HepG2 (cell line): ENCODE results near the gene VSIG10L2. TPM values are rescaled to one million over a fixed set of nuclear protein-coding genes. Genes with fewer than 3 reads are reported as not detected.

Experiments used
- ATF1 ChIP-seq: IDR thresholded peaks from 2 replicates; pipeline ENCODE4 v1.6.1; 2016; ENCODE audit warnings: mild to moderate bottlenecking, control low read depth
- ATRX ChIP-seq: sonication (generic); formaldehyde crosslinking; IDR thresholded peaks from 2 replicates; pipeline ENCODE4 v1.4.0; 2020; ENCODE audit warnings: missing genetic modification reagents, borderline replicate concordance
- CAMTA2 ChIP-seq: sonication (generic); formaldehyde crosslinking; IDR thresholded peaks from 2 replicates; pipeline ENCODE4 v1.4.0; 2020; ENCODE audit warnings: mild to moderate bottlenecking, missing genetic modification reagents, borderline replicate concordance
- DDIT3 ChIP-seq: sonication (generic); formaldehyde crosslinking; IDR thresholded peaks from 2 replicates; pipeline ENCODE4 v1.4.0; 2020; ENCODE audit warnings: mild to moderate bottlenecking, missing genetic modification reagents
- HNF4G ChIP-seq, 2 experiments: sonication (generic) in 1 of 2; formaldehyde crosslinking in 1 of 2; IDR thresholded peaks; 2 replicates each; pipeline versions ENCODE4 v1.4.0 to v1.6.1; 2011 to 2020; ENCODE audit warnings: borderline replicate concordance in 2 of 2, low read depth in 2 of 2, mild to moderate bottlenecking in 2 of 2, low read length in 1 of 2, missing genetic modification reagents in 1 of 2, moderate library complexity in 1 of 2
- KDM4B ChIP-seq: sonication (generic); formaldehyde crosslinking; IDR thresholded peaks from 2 replicates; pipeline ENCODE4 v1.4.0; 2020; ENCODE audit warnings: missing genetic modification reagents
- NAIF1 ChIP-seq: sonication (generic); formaldehyde crosslinking; IDR thresholded peaks from 2 replicates; pipeline ENCODE4 v1.5.0; 2020; ENCODE audit warnings: mild to moderate bottlenecking, missing genetic modification reagents, borderline replicate concordance
- PHF21A ChIP-seq: sonication (generic); formaldehyde crosslinking; IDR thresholded peaks from 2 replicates; pipeline ENCODE4 v1.5.0; 2020; ENCODE audit warnings: mild to moderate bottlenecking, missing genetic modification reagents
- RARG ChIP-seq: sonication (generic); formaldehyde crosslinking; IDR thresholded peaks from 2 replicates; pipeline ENCODE4 v1.4.0; 2020; ENCODE audit warnings: low read depth, mild to moderate bottlenecking, missing genetic modification reagents
- RFX3 ChIP-seq: IDR thresholded peaks from 2 replicates; pipeline ENCODE4 v1.6.1; 2016; ENCODE audit warnings: missing biosample characterization, missing genetic modification reagents
- SATB2 ChIP-seq: sonication (generic); formaldehyde crosslinking; IDR thresholded peaks from 2 replicates; pipeline ENCODE4 v1.5.0; 2020; ENCODE audit warnings: missing genetic modification reagents
- SP1 ChIP-seq, 2 experiments: fragments of 450-650 bp in 1 of 2; sonication (generic) in 1 of 2; formaldehyde crosslinking in 1 of 2; IDR thresholded peaks; 2 replicates each; pipeline versions ENCODE4 v1.4.0 to v1.6.1; 2016 to 2020; ENCODE audit warnings: missing genetic modification reagents in 1 of 2
- XRCC5 ChIP-seq: fragments of 200-400 bp; formaldehyde crosslinking; optimal IDR thresholded peaks from 2 replicates; pipeline ENCODE3; 2017; ENCODE audit warnings: mild to moderate bottlenecking, low read length
- ZBTB10 ChIP-seq: sonication (generic); formaldehyde crosslinking; IDR thresholded peaks from 2 replicates; pipeline ENCODE4 v1.4.0; 2020; ENCODE audit warnings: missing genetic modification reagents, borderline replicate concordance
- ZBTB7A ChIP-seq: sonication (generic); formaldehyde crosslinking; IDR thresholded peaks from 2 replicates; pipeline ENCODE4 v1.8.0; 2022; ENCODE audit warnings: mild to moderate bottlenecking, missing genetic modification reagents
- ZNF260 ChIP-seq: sonication (generic); formaldehyde crosslinking; IDR thresholded peaks from 2 replicates; pipeline ENCODE4 v1.4.0; 2020; ENCODE audit warnings: missing genetic modification reagents, low read depth, mild to moderate bottlenecking, borderline replicate concordance
- ZNF329 ChIP-seq: sonication (generic); formaldehyde crosslinking; IDR thresholded peaks from 2 replicates; pipeline ENCODE4 v1.9.0; 2021; ENCODE audit warnings: low read depth, mild to moderate bottlenecking, missing genetic modification reagents
- ZNF350 ChIP-seq: sonication (generic); formaldehyde crosslinking; IDR thresholded peaks from 2 replicates; pipeline ENCODE4 v1.4.0; 2020; ENCODE audit warnings: mild to moderate bottlenecking, low read depth, missing genetic modification reagents, borderline replicate concordance
- ZNF432 ChIP-seq: sonication (generic); formaldehyde crosslinking; IDR thresholded peaks from 2 replicates; pipeline ENCODE4 v1.5.0; 2020; ENCODE audit warnings: missing genetic modification reagents, mild to moderate bottlenecking, borderline replicate concordance
- ZNF549 ChIP-seq: sonication (generic); formaldehyde crosslinking; IDR thresholded peaks from 2 replicates; pipeline ENCODE4 v1.5.0; 2020; ENCODE audit warnings: missing genetic modification reagents
- ZNF597 ChIP-seq: sonication (generic); formaldehyde crosslinking; IDR thresholded peaks from 2 replicates; pipeline ENCODE4 v1.5.0; 2020; ENCODE audit warnings: missing genetic modification reagents
- ZNF607 ChIP-seq: sonication (generic); formaldehyde crosslinking; IDR thresholded peaks from 2 replicates; pipeline ENCODE4 v1.5.1; 2020; ENCODE audit warnings: missing genetic modification reagents, mild to moderate bottlenecking, borderline replicate concordance
- ZNF639 ChIP-seq: conservative IDR thresholded peaks from 2 replicates; pipeline ENCODE4 v1.6.1; 2018; ENCODE audit warnings: missing genetic modification reagents
- ZNF7 ChIP-seq: IDR thresholded peaks from 2 replicates; pipeline ENCODE4 v1.6.1; 2016; ENCODE audit warnings: missing biosample characterization, missing genetic modification reagents
- ZNF75D ChIP-seq: sonication (generic); formaldehyde crosslinking; IDR thresholded peaks from 2 replicates; pipeline ENCODE4 v1.8.1; 2023; ENCODE audit warnings: missing genetic modification reagents, mild to moderate bottlenecking, borderline replicate concordance
- polyA plus RNA-seq, 8 experiments: library from polyadenylated mRNA; depleted of rRNA in 3 of 8; stranded (reverse) in 7 of 8; unstranded in 1 of 8; fragments of >200 nt; fragmentation: Illumina TruSeq in 4 of 8; extraction: Trizol in 4 of 8; gene quantifications; 2 replicates each; pipeline versions ENCODE4 v1.2.1 to v1.2.3, GENCODE V29; 2011 to 2016; ENCODE audit warnings: low read depth in 4 of 8, missing spikeins in 1 of 8, mixed read lengths in 1 of 8; ENCODE audit not compliant: insufficient read depth in 1 of 8
- total RNA-seq, 5 experiments: library from RNA; depleted of rRNA; stranded (reverse); fragments of >200 nt; fragmentation: Illumina TruSeq; extraction: Trizol; gene quantifications; 2 replicates each; pipeline ENCODE4 v1.2.3, GENCODE V29; 2016; ENCODE audit warnings: low read depth in 1 of 5

VSIG10L2 gene
- total and polyA plus RNA-seq, 2 of the 13 experiments (the other 11 are each of a cell fraction or from before 2014, with no cell fraction given) = 0.21 TPM; not detected in 1

- no peak for TF ChIP-seq DDIT3 (CRISPR knock-in tag)
- no peak for TF ChIP-seq ZNF549 (CRISPR knock-in tag)
- no peak for TF ChIP-seq ZNF597 (CRISPR knock-in tag)
- TF ChIP-seq PHF21A (CRISPR knock-in tag) = no peak
- TF ChIP-seq HNF4G (IDR thresholded peaks at IDR 0.05; ENCODE audit: borderline replicate concordance, low read depth, low read length) = no peak
- no peak for TF ChIP-seq HNF4G (CRISPR knock-in tag; IDR thresholded peaks at IDR 0.05; ENCODE audit: borderline replicate concordance, low read depth)
- no peak for TF ChIP-seq RFX3
- TF ChIP-seq ZNF639 (CRISPR knock-in tag) = no peak
- TF ChIP-seq ZBTB7A (CRISPR knock-in tag) = no peak
- no peak for TF ChIP-seq NAIF1 (CRISPR knock-in tag)
- no peak for TF ChIP-seq ZNF329 (CRISPR knock-in tag)
- peak; percentile 88 for TF ChIP-seq ATF1 (CRISPR knock-in tag)
- no peak for TF ChIP-seq KDM4B (CRISPR knock-in tag)
- no peak for TF ChIP-seq ZNF260 (CRISPR knock-in tag)
- TF ChIP-seq XRCC5 = peak; percentile 25
- peak; percentile 24; the same call in 1 of the 2 replicates for TF ChIP-seq ZNF350 (CRISPR knock-in tag)
- TF ChIP-seq ZNF75D (CRISPR knock-in tag) = no peak
- TF ChIP-seq ZNF432 (CRISPR knock-in tag) = no peak
- TF ChIP-seq SP1 (IDR thresholded peaks at IDR 0.05) = no peak
- TF ChIP-seq SP1 (CRISPR knock-in tag; IDR thresholded peaks at IDR 0.05) = no peak
- no peak for TF ChIP-seq ATRX
- no peak for TF ChIP-seq ZNF7 (CRISPR knock-in tag)
- no peak for TF ChIP-seq ZBTB10 (CRISPR knock-in tag)
- TF ChIP-seq ZNF607 (CRISPR knock-in tag) = peak; percentile 70; the same call in 1 of the 2 replicates
- TF ChIP-seq CAMTA2 (CRISPR knock-in tag) = no peak
- no peak for TF ChIP-seq SATB2 (CRISPR knock-in tag)
- no peak for TF ChIP-seq RARG
Measured at GRCh38 chr11:125902927-125903710, 42.7 kb upstream of the VSIG10L2 start, which contains the start of gene PUS3 (continued).
